Measurements from ENCODE around the gene TMEM235.

TMEM235 gene

DNA sequence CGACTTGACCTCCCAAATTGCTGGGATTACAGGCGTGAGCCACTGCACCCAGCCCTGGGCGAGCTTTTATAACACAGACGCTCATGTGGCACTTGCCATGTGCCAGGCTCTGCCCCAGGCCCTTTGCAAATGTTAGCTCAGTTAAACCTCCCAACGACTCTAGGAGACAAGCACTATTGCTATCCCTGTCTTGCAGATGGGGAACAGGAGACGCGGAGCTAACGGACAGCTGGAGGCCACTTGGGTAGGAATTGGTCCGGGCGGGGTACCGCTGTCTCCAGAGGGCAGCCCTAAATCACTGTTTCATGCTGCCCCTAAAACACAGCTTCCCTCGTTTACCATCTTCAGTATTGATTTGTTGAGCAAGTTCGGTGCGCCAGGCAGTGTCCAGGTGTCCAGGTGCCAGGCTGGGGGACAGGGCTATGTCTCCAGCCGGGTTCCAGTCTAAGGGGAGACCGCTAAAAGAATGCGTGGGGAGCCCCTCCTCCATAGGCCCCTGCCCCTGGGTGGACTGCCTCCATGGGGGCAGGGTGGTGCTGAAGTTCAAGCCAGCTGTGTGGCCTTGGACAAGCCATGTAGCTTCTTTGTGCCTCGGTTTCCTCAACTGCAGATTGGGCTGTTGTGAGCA, 23.7 kb downstream of the TMEM235 start:
- no peak for DNase-seq (ENCODE audit: low read depth, low spot score)

DNA sequence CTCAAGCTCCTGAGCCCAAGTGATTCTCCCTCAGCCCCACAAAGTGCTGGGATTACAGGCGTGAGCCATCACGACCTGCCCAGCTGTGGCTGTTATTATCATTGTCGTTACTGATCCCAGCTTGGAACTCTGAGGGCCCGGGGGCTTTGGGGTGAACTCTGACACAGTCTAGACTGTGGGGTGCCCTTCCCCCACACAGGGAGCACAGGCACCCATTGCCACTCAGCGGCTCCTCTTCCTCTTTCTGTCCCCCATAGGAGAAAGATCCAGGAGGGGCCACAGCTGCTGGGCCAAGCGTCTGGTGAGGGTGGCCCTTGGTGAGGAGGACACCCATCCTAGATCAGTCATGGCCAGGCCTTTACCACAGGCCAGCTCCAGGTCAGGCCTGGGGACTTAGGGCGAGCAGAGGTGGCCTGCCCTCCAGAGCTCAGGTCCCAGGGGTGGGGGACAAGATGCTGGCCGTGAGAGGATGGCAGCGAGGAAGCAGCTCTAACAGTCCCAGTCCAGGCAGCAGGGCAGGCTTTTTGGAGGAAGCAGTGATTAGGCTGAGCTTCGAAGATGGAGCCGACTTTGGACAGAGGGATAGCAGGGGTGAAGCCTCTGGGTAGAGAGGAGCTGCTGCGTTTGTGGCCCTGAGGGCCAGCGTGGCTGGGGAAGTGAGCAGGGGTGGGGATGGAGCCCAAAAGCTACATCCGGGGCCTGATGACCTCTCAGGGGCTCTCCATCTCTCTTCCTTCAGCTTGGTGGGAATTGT, 24.7 kb downstream of the TMEM235 start:
- DNase-seq (ENCODE audit: low read depth, low spot score) = no peak

DNA sequence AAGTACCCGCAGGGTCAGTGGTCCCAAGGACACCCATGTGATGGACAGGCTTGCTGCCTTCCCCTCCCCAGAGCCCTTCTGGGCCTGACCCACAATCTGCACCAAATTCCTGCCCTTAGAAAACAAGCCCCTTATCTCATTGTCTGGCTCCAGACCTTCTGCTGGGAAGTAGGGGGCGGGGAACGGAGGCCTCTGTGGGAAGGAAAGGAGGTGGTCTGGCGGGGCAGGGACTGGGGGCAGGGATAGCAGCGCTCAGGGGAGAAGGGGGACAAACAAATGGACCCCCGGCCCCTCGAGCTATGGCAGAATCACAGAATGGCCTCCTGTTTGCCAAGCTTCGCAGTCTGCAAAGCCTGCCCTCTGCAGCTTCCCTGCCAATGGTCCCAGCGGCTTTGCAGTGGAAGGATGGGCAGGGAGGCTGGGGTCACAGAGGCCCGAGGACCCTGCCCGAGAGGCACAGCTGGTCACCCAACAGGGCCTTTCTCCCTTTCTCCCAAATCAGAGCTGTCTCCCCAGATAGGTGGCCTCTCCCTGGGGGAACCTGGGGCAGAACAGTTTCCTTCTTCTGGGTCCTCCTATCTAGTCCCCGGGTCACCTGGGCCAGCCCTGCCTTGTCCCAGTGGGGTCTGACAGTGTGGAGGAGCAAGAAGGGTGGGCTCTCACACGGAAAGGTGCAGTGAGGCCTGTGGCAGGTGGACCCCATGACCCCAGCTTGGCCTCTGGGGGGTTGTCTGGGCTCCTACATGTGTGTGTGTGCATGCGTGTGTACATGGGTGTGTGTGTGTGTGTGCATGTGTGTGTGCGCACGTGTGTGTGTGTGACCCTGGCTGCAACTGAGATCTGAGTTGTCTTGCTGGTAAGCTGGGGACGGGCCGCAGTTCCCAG, 25.5 kb downstream of the TMEM235 start:
- no peak for DNase-seq (ENCODE audit: low read depth, low spot score)

DNA sequence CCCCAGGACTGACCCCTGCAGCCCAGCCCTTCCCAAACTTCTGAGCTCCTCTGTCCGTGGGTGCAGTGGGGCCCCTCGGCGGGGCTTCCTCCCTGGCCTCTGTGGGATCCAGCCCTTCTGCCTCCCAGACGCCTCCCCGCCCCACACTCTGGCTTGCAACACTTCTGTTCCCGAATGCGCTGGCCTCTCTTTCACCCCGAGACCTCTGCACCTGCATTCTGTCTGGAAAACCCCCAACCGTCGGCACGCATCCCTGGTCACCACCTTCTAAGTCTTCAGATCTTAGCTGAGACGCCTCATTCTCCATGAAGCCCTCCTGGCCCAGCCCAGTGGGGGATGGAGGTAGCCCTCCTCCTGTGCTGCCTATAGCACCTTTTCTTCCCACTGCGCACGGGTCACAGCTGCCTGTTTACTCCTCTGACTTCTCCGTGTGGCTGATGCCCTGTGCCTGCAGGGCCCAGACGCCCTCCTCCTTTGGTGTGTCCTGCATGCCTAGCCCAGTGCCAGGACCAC, 26.4 kb downstream of the TMEM235 start:
- DNase-seq (ENCODE audit: low read depth, low spot score) = no peak

DNA sequence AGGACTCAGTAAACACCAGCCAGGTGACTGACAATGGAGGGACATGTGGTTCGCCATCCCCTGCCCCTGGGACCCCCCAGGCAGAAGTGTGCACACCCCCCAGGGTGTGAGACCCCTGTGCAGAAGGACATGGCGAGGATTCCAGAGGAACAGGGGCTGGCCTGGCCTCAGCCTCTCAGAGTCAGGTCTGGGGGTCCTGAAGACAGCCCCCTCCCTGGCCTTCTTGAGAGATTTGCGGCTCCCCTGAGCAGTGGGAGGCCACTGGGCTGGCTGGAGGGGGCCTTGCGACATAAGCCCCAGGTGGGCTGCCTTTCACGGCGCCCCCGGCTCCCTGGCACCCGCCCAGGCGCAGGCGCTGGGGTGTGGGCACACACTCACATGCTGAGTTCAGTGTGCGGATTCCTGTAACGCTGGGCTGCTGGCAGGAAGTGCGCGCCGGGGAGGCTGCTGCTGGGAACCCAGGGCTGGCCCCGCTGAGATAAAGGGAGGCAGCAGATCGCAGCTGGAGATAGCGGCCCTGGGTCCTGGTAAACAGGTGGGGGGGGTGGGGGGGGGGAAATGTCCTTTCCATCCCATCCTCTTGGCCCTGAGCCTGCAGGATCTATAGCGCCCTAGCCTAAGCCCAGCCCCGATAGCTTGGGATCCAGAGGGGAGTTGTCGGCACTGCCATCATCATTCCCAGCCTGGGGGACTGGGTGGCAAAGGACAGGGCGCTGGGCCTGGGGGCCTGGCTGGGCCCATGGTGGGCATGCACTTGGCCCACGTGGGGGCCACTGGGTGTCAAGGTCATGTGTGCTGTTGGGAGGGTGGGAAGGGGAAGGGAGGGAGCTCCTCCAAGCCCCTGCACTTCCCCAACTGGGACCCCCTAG, 27.1 kb downstream of the TMEM235 start:
- no peak for DNase-seq (ENCODE audit: low read depth, low spot score)

DNA sequence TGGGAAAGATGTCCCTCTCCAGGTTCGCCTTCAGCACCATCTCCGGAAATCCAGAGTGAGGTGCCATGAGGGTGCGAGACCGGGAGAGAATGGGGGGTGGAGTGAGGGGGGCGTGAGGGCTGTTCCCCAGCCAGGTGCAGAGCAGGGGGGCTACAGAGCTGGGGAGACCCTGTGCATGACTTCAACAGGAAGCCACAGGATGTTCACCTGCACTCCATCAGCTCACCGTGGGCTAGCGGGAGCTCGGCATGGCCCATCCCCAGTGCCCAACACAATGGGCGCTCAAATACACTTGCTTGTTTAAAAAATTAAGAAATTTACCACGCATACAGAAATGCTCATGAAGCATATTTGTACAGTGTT, 27.7 kb downstream of the TMEM235 start:
- no peak for DNase-seq (ENCODE audit: low read depth, low spot score)

DNA sequence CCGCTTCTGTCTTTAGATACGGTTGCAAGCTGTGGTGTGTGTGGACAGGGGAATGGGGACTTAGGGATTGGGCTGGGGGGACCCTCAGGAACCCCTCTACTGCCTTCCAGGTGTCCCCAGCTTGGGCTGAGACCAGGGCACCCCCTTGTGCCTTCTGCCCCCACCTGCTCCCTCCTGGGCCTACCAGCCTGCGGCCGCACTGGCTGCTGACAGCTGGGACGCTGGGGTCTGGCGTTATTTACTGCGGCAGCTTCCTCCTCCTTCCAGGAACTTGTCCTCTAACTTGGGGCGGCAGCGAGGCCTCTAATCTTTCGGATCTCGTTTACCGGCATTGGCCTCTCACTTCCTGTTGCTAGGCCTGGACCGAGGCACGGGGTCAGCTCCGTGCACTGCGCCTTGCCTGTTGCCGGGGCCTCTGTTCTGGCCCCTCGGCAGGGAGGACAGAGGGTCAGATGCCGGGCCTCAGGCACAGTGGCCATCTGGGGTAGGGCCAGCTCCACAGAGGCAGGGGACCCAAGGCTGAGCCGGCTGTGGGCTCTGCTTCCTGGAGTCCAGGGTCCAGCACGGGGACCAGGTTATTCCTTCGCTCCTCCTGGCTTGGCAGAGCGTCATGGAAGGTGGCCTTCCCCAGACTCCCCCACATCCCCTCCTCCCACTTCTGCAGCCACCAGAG, 31.8 kb downstream of the TMEM235 start:
- no peak for DNase-seq (ENCODE audit: low read depth, low spot score)

DNA sequence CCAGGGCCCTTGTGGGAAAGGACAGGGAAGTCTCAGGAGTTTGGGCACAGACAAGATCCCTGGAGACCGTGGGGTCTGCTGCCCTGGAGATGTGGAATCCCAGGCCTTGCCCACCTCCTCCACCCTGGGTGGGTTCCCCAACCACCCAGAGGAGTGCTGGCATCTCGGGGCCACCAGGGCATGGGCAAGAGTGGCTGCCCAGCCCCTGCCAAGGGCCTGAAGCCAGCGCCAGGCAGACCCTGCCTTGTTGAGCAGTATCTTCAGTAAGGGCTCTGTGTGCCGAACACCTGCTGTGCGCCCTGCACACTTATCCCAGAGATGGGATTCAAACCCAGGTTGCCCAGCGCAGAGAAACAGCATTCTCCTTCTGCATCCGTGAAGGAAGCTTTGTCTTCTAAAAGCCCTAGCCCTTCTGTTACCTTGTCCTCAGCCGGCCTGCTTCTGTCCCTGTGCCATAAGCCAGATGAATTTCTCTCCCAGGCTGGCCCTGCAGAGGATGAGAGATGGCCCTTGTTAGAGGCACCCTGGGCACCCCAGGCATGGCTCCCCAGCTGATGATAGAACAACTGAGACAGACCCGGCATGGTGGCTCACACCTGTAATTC, 32.4 kb downstream of the TMEM235 start:
- DNase-seq (ENCODE audit: low read depth, low spot score) = no peak

DNA sequence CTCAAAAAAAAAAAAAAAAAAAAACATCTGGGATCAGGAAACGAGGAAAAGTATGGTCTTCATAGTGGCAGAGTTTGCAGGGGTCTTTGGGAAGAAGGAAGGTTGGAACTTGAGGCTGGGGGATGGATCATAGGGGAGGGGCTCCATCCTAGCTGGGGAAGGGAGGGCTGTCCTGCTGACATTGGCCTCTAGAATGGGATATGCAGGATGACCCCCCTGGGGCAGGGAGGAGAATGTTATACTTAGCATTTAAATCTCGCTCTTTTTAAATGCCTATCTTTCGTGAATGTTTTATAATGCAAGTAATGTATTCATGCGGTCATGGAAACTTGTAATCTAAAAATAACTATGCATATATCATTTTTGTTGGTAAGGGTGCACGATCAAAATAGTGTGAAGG, 33.2 kb downstream of the TMEM235 start:
- no peak for DNase-seq (ENCODE audit: low read depth, low spot score)

DNA sequence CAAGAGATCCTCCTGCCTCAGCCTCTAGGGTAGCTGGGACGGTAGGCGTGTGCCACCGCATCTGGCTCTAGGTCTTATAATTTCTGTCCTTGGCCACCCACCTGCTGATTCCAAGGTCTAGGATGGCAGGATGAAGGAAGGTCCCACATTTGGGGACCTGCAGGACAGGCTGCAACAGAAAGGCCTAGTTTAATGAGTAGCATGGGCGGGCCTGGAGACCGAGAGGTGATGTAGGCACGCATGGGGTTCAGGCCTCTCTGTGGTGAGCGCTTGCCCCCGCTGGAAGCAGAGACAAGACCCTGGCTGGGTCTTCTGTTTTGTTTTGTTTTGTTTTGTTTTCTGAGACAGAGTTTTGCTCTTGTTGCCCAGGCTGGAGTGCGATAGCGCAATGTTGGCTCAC, 33.7 kb downstream of the TMEM235 start:
- no peak for DNase-seq (ENCODE audit: low read depth, low spot score)

DNA sequence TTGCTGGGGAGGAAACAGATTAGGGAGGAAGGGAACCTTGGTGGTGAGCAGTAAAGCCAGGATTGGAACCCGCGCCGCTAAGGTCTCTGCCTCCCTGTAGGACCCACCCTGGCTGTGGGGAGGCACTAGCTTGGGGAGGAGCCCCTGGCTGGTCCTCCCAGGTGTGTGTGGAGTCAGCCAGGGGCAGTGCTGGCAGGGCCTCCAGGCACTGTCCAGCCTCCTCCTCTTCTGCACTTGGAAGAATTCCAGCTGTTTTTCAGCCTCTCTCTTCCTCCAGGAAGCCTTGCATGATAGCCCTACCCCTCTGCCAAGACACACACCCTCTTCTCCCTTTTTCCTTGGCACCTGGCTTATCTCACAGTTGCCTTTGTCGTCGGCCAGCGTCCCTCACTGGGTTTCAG, 34.8 kb downstream of the TMEM235 start:
- DNase-seq (ENCODE audit: low read depth, low spot score) = no peak

DNA sequence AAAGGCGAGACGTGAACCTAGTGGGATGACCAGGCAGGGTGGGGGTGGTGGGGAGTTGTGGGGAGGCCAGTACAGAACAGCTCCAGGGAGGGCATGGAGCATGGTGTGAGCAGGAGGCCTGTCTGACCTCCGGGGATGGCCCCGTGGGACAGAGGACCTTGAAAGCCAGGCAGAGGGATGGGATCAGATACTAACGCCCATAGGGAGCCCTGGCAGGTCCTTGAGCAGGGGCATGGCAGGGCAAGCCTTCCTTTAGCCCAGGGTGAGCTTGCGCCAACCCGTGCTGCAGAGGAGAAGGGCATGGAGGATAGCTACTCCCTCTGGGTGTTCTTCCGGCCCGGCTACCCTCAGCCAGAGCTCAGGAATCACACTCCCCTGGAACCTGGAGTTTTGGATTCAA, 35.3 kb downstream of the TMEM235 start:
- DNase-seq (ENCODE audit: low read depth, low spot score) = no peak

DNA sequence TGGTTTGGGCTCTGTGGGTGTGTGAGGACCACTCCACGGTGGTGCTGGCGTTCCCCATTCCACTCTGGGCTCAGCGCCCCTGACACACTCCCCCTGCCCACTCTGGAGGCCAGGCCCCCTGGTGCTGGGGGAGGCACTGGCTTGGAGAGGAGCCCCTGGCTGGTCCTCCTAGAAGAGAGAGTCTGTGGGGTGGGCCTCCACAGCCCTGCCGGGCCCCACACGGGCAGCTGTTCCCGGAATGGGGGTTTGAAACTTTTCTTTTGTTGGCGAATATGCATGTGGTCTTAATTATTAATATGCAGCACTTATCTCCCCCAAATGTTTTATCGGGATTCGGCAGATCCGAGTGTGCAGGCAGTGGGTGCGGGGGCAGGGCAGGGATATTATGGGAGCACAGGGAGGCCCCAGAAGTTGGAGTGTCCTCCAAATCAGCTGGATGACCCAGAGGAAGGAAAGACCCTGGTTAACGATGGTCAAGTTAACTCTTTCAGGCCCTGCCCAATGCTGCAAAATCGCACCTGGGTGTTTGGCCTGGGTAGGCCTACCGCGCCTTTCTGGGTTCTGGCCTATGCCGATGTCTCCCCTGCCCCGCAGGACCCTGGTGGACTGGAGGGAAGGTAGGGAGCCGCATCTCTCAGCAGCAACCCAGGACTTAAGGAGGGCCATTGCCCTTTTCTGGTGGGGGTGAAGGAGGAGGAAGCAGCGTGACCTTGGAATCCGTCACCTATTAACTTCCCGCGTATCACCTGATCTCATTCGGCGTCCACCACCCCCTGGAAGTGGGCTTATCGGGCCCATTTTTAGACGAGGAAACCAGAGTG, 36.0 kb downstream of the TMEM235 start:
- DNase-seq (ENCODE audit: low read depth, low spot score) = no peak

DNA sequence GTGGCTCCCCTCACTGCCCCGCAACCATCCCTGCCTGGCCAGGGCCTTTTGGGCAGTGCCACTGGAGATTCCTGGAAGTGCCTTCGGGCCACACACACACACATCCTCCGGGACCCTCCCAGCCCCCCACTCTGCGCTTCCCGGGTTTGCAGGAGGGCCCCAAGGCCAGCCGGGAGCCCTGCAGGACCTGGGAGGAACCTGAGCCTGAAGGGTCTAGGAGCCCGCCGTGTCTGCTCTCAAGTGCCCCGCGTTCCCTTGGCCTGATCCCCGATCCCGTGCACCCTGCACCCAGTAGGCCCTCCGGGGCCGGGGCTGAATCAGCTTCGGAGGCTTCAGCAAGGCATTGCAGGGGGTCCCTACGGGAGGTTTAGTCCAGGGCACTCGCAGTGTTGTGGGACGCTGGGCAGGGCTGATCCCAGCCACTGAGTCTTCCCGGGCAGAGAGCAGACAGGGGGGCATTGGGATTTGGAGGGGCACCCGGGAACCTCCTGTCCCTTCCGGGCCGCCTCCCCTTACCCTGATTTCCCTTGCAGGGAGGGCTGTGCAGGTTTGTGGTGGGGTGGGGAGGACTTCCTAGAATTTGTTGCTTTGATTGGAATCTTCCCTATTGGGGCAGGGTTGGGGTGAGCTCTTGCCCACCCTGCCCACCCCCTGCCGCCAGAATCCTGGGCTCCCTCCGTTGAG, 36.9 kb downstream of the TMEM235 start:
- no peak for DNase-seq (ENCODE audit: low read depth, low spot score)

DNA sequence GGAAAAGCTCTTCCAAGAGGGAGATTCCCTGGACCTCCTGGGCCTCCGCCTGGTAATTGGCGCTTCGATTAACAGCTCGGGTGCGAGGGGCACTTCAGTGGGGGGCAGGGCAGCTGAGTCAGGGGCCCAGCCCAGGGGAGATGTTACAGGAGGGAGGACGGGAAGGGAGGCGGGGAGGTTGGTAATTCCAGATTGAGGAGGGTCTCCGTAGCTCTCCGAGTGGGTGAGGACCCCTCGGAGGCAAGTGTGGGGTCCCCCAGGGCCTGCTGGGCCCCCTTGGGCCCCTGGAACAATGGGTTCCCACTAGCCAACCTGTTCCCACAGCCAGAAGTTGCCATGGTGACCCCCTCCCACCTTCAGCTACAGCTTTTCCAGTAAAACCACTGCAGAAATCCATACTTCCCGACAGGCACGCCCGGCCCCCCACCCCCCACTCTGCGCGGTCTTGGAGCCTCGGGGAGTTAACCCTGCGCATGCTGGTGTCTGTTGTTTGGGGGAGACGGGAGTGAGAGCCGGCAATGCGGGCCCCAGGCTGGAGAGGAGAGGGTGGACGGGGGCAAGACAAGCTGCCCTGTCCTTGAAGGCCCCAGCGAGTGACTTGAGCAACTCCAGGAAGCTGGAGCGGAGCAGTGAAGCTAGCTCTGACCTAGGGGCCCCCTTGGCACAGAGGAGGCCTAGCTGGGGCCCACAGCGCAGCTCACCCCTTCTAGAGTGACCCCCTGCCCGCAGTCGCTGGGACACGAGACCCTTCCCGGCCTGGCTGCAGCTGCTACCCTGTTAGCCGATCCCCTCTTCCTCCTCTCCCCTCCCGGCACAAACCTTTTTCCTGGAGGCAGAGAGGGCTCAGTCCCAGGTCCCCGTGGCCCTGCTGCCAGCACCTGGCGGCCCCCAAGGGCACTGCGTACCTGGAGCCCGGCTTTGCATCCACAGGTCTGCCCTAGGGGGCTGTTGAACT, 37.8 kb downstream of the TMEM235 start:
- DNase-seq (ENCODE audit: low read depth, low spot score) = peak; percentile 83

DNA sequence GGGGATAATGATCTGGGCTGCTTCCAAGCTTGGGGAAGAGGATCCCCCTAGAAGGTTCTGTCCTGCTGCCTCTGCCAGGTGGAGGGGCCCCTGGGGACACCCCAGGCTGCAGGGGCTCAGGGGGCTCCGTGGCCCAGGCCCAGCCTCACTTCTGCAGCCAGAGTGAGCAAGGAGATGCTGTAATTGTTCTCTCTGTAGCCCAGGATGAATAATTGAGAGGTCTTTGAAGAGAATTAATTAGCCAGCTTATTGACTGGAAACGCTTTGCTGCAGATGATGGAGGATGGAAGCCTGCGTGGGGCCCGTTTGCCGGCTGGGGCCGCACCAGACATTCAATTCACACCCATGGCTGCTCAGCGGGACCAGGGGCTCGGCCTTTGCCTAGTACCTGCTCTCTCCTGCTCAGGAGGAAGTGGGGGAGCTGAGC, 38.5 kb downstream of the TMEM235 start:
- no peak for DNase-seq (ENCODE audit: low read depth, low spot score)

DNA sequence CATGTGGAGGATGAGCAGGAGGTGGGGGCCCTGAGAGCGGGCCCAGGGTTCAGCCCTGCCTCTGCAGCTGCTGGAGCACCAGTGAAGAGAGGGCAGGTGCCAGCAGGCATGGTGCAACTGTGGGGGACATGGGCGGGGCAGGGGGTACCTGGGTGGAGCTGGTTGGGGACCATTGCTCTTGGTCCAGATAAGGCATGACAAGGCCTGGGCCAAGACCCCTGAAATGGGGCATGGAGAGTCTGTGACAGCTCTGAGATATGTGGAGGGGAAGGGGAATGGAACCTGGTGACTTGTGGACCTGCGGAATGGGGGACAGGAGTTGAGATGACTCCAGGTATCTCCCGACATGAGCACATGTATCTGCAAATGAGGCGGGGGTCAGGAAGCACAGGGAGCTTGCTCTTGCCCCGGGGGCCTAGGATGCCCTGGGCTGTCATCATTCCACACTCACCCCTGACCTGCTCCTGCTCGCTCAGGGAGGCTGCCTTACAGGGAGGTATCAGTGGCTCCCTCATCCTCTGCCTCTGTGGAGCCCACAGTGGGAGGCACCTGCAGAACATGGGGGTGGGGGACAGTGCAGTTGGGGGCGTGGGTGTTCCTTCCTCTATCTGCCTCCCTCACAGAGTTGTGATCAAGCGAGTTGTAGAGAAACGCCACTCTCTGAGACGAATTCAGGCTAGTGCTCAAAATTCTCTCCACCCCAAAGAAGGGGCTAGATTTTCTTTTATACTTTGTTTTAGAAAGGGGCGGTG, 40.2 kb downstream of the TMEM235 start:
- no peak for DNase-seq (ENCODE audit: low read depth, low spot score)

All from astrocyte of the hippocampus (primary cell).